ENCODE measurements around the gene CFAP46.
A peak's percentile ranks its signal among the peaks of the same experiment; 100 is the strongest.

The CFAP46 gene

GRCh38 chr10:132928261-132928660 is 14.1 kb downstream of the CFAP46 start:
- Histone ChIP-seq H3K27ac (replicated peaks; ENCODE audit: low read length) (no peak overlapping the region), H3K4ac (ENCODE audit: low read length) (no peak overlapping the region), H3K4me1 (ENCODE audit: control insufficient read depth in 2 of 2, insufficient read depth in 1 of 2, low read depth in 1 of 2, low read length in 2 of 2) (peaks cover 0 to 1% of the 10 kb centered on the region in 2 donors), H3K14ac (ENCODE audit: low read length) (peak overlapping the region; percentile 73), H2BK120ac (ENCODE audit: low read depth, low read length) (no peak overlapping the region), H2BK12ac (ENCODE audit: low read length) (no peak overlapping the region), H3K4me3 (ENCODE audit: low read length in 2 of 2) (no peak overlapping the region), H3K79me1 (ENCODE audit: low read depth, low read length) (no peaks in the 10 kb centered on the region), H3K9ac (ENCODE audit: low read depth, low read length, poor library complexity) (peak overlapping the region; percentile 68), H4K8ac (ENCODE audit: low read depth, low read length) (no peak overlapping the region), H3K4me2 (ENCODE audit: insufficient read depth, low read length, poor library complexity, severe bottlenecking) (no peak overlapping the region), H3K18ac (ENCODE audit: low read length) (peak overlapping the region; percentile 8), H4K91ac (ENCODE audit: low read depth, low read length, poor library complexity) (no peak overlapping the region), H3K36me3 (replicated peaks in 1 of 2; ENCODE audit: control insufficient read depth in 2 of 2, insufficient read depth in 2 of 2, low read length in 2 of 2) (peaks cover 0 to 1% of the 10 kb centered on the region in 2 donors), H2BK5ac (ENCODE audit: low read length) (no peak overlapping the region), H2AK5ac (ENCODE audit: low read depth, low read length) (peak overlapping the region; percentile 14), H3K27me3 (ENCODE audit: control insufficient read depth in 3 of 3, insufficient read depth in 3 of 3, low read depth in 1 of 3, low read length in 3 of 3) (no peaks in the 10 kb centered on the region), H2AFZ (ENCODE audit: low read length) (no peak overlapping the region), H3K9me3 (replicated peaks in 1 of 2; ENCODE audit: control insufficient read depth in 2 of 2, insufficient read depth in 1 of 2, low read depth in 1 of 2, low read length in 2 of 2) (no peaks in the 10 kb centered on the region), H3K23ac (ENCODE audit: low read depth, low read length, poor library complexity) (no peak overlapping the region), H2BK15ac (ENCODE audit: low read length) (no peak overlapping the region)
- no CpG with 5 or more reads among the region's 17 CpGs for WGBS, 2 donors (ENCODE audit: extremely low coverage in 2 of 2, insufficient read length in 2 of 2, insufficient replicate concordance in 1 of 2)
- no peak for DNase-seq (ENCODE audit: low spot score)

- Histone ChIP-seq H2BK120ac (ENCODE audit: low read depth, low read length) (no peak overlapping the region), H4K8ac (ENCODE audit: low read depth, low read length) (no peak overlapping the region), H3K36me3 (replicated peaks in 1 of 2; ENCODE audit: control insufficient read depth in 2 of 2, insufficient read depth in 2 of 2, low read length in 2 of 2) (peaks cover 0 to 1% of the 10 kb centered on the region in 2 donors), H2BK5ac (ENCODE audit: low read length) (no peak overlapping the region), H3K23ac (ENCODE audit: low read depth, low read length, poor library complexity) (no peak overlapping the region), H3K4me3 (ENCODE audit: low read length in 2 of 2) (no peak overlapping the region), H3K4me2 (ENCODE audit: insufficient read depth, low read length, poor library complexity, severe bottlenecking) (no peak overlapping the region), H2AK5ac (ENCODE audit: low read depth, low read length) (peak overlapping the region; percentile 14), H4K91ac (ENCODE audit: low read depth, low read length, poor library complexity) (no peak overlapping the region), H3K4ac (ENCODE audit: low read length) (no peak overlapping the region), H3K79me1 (ENCODE audit: low read depth, low read length) (no peaks in the 10 kb centered on the region), H3K9me3 (replicated peaks in 1 of 2; ENCODE audit: control insufficient read depth in 2 of 2, insufficient read depth in 1 of 2, low read depth in 1 of 2, low read length in 2 of 2) (no peaks in the 10 kb centered on the region), H3K14ac (ENCODE audit: low read length) (peak overlapping the region; percentile 47), H3K27me3 (ENCODE audit: control insufficient read depth in 3 of 3, insufficient read depth in 3 of 3, low read depth in 1 of 3, low read length in 3 of 3) (no peaks in the 10 kb centered on the region), H2AFZ (ENCODE audit: low read length) (no peak overlapping the region), H3K9ac (ENCODE audit: low read depth, low read length, poor library complexity) (no peak overlapping the region), H2BK12ac (ENCODE audit: low read length) (no peak overlapping the region), H2BK15ac (ENCODE audit: low read length) (no peak overlapping the region), H3K18ac (ENCODE audit: low read length) (peak overlapping the region; percentile 8), H3K27ac (replicated peaks; ENCODE audit: low read length) (no peak overlapping the region), H3K4me1 (ENCODE audit: control insufficient read depth in 2 of 2, insufficient read depth in 1 of 2, low read depth in 1 of 2, low read length in 2 of 2) (no peaks in the 10 kb centered on the region)
- WGBS, 2 donors (ENCODE audit: extremely low coverage in 2 of 2, insufficient read length in 2 of 2, insufficient replicate concordance in 1 of 2): no CpG with 5 or more reads among the region's 11 CpGs
- no peak for DNase-seq (ENCODE audit: low spot score)
Measured at GRCh38 chr10:132927824-132928223, 14.5 kb downstream of the CFAP46 start.

GRCh38 chr10:132926777-132927650 is 15.4 kb downstream of the CFAP46 start:
- no peak overlapping the region for H3K4me3 ChIP-seq (ENCODE audit: low read length in 2 of 2)
- H2BK15ac ChIP-seq (ENCODE audit: low read length): no peak overlapping the region
- no peak overlapping the region for H3K4me2 ChIP-seq (ENCODE audit: insufficient read depth, low read length, poor library complexity, severe bottlenecking)
- H4K8ac ChIP-seq (ENCODE audit: low read depth, low read length): no peak overlapping the region
- H3K23ac ChIP-seq (ENCODE audit: low read depth, low read length, poor library complexity): no peak overlapping the region
- H4K91ac ChIP-seq (ENCODE audit: low read depth, low read length, poor library complexity): no peak overlapping the region
- no peak overlapping the region for H3K4ac ChIP-seq (ENCODE audit: low read length)
- H3K27me3 ChIP-seq (ENCODE audit: control insufficient read depth in 3 of 3, insufficient read depth in 3 of 3, low read depth in 1 of 3, low read length in 3 of 3): no peaks in the 10 kb centered on the region
- WGBS, 2 donors (ENCODE audit: extremely low coverage in 2 of 2, insufficient read length in 2 of 2, insufficient replicate concordance in 1 of 2): no CpG with 5 or more reads among the region's 52 CpGs
- H2BK12ac ChIP-seq (ENCODE audit: low read length): no peak overlapping the region
- no peak overlapping the region for H2AFZ ChIP-seq (ENCODE audit: low read length)
- no peak for DNase-seq (ENCODE audit: low spot score)
- H2AK5ac ChIP-seq (ENCODE audit: low read depth, low read length): no peak overlapping the region
- no peak overlapping the region for H2BK120ac ChIP-seq (ENCODE audit: low read depth, low read length)
- H2BK5ac ChIP-seq (ENCODE audit: low read length): no peak overlapping the region
- no peaks in the 10 kb centered on the region for H3K9me3 ChIP-seq (replicated peaks in 1 of 2; ENCODE audit: control insufficient read depth in 2 of 2, insufficient read depth in 1 of 2, low read depth in 1 of 2, low read length in 2 of 2)
- H3K9ac ChIP-seq (ENCODE audit: low read depth, low read length, poor library complexity): no peak overlapping the region
- H3K79me1 ChIP-seq (ENCODE audit: low read depth, low read length): no peaks in the 10 kb centered on the region
- no peaks in the 10 kb centered on the region for H3K4me1 ChIP-seq (ENCODE audit: control insufficient read depth in 2 of 2, insufficient read depth in 1 of 2, low read depth in 1 of 2, low read length in 2 of 2)
- H3K36me3 ChIP-seq (replicated peaks in 1 of 2; ENCODE audit: control insufficient read depth in 2 of 2, insufficient read depth in 2 of 2, low read length in 2 of 2): peaks cover 0 to 1% of the 10 kb centered on the region in 2 donors
- no peak overlapping the region for H3K18ac ChIP-seq (ENCODE audit: low read length)
- no peak overlapping the region for H3K27ac ChIP-seq (replicated peaks; ENCODE audit: low read length)
- no peak overlapping the region for H3K14ac ChIP-seq (ENCODE audit: low read length)

GRCh38 chr10:132926070-132926469 is 16.3 kb downstream of the CFAP46 start:
- Histone ChIP-seq H2AK5ac (ENCODE audit: low read depth, low read length) (no peak overlapping the region), H3K9me3 (replicated peaks in 1 of 2; ENCODE audit: control insufficient read depth in 2 of 2, insufficient read depth in 1 of 2, low read depth in 1 of 2, low read length in 2 of 2) (no peaks in the 10 kb centered on the region), H3K79me1 (ENCODE audit: low read depth, low read length) (no peaks in the 10 kb centered on the region), H2BK12ac (ENCODE audit: low read length) (no peak overlapping the region), H3K27ac (replicated peaks; ENCODE audit: low read length) (no peak overlapping the region), H2AFZ (ENCODE audit: low read length) (no peak overlapping the region), H3K4me2 (ENCODE audit: insufficient read depth, low read length, poor library complexity, severe bottlenecking) (no peak overlapping the region), H3K23ac (ENCODE audit: low read depth, low read length, poor library complexity) (peak overlapping the region; percentile 55), H2BK5ac (ENCODE audit: low read length) (no peak overlapping the region), H3K27me3 (ENCODE audit: control insufficient read depth in 3 of 3, insufficient read depth in 3 of 3, low read depth in 1 of 3, low read length in 3 of 3) (no peaks in the 10 kb centered on the region), H3K4me1 (ENCODE audit: control insufficient read depth in 2 of 2, insufficient read depth in 1 of 2, low read depth in 1 of 2, low read length in 2 of 2) (no peaks in the 10 kb centered on the region), H3K4me3 (ENCODE audit: low read length in 2 of 2) (no peak overlapping the region), H2BK120ac (ENCODE audit: low read depth, low read length) (no peak overlapping the region), H3K14ac (ENCODE audit: low read length) (peak overlapping the region; percentile 31), H4K91ac (ENCODE audit: low read depth, low read length, poor library complexity) (no peak overlapping the region), H3K36me3 (replicated peaks in 1 of 2; ENCODE audit: control insufficient read depth in 2 of 2, insufficient read depth in 2 of 2, low read length in 2 of 2) (peaks cover 0 to 1% of the 10 kb centered on the region in 2 donors), H3K18ac (ENCODE audit: low read length) (peak overlapping the region; percentile 48), H2BK15ac (ENCODE audit: low read length) (no peak overlapping the region), H3K9ac (ENCODE audit: low read depth, low read length, poor library complexity) (peak overlapping the region; percentile 44), H4K8ac (ENCODE audit: low read depth, low read length) (no peak overlapping the region), H3K4ac (ENCODE audit: low read length) (peak overlapping the region; percentile 66)
- no CpG with 5 or more reads among the region's 21 CpGs for WGBS, 2 donors (ENCODE audit: extremely low coverage in 2 of 2, insufficient read length in 2 of 2, insufficient replicate concordance in 1 of 2)
- DNase-seq (ENCODE audit: low spot score): no peak

Data from neuronal stem cell (in vitro differentiated cells).